ENCODE data around the gene SLC7A11. TPM values are rescaled to one million over a fixed set of nuclear protein-coding genes. Genes with fewer than 3 reads are reported as not detected.
"Not testable (repeated sequence)": the region's sequence is repeated elsewhere in the genome, so short reads cannot be mapped to it uniquely, and the experiment has no call there.

SLC7A11 gene
- total RNA-seq, 1 donor from 2014 or later = 13.7 TPM

- H3K4me1 Mint-ChIP-seq (ENCODE audit: unreplicated experiment) = peaks cover 26% of the 10 kb centered on the region
- H3K27me3 Mint-ChIP-seq = no peaks in the 10 kb centered on the region
- H3K27ac Mint-ChIP-seq = no peak overlapping the region
- TF ChIP-seq CTCF (conservative IDR thresholded peaks at IDR 0.05) = no peak
- DNase-seq (ENCODE audit: extremely low spot score, unreplicated experiment) = no peak
- no peaks in the 10 kb centered on the region for H3K9me3 Mint-ChIP-seq
- H3K4me3 Mint-ChIP-seq = no peak overlapping the region
- H3K36me3 Mint-ChIP-seq = peaks cover 9% of the 10 kb centered on the region
These were observed 18.8 kb downstream of the SLC7A11 start for GRCh38 chr4:138223231-138223910.

DNA sequence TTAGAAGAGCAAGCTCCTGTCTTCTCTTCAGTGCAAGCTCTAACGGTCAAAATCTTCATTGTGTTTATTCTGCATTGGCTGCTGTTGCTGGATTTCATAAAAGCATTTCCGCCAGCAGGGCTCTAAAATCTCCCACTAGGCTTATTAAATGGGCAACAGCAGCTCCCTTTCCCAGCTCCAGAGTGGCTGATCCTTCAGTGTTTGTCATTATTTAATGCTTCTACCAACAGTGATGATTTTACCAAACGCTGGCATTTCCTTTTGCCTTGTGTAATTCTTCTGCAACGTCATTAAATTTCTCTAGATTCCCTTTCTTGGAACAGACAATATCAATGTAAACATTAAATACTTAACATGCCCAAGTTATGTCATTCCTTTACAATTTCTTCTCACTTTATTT, 20.1 kb downstream of the SLC7A11 start:
- Mint-ChIP-seq H3K4me3 (no peak overlapping the region), H3K4me1 (ENCODE audit: unreplicated experiment) (peaks cover 30% of the 10 kb centered on the region), H3K27ac (no peak overlapping the region), H3K27me3 (no peaks in the 10 kb centered on the region), H3K36me3 (peaks cover 10% of the 10 kb centered on the region), H3K9me3 (no peaks in the 10 kb centered on the region)
- no peak for DNase-seq (ENCODE audit: extremely low spot score, unreplicated experiment)
- peak; percentile 34 for TF ChIP-seq CTCF (conservative IDR thresholded peaks at IDR 0.05)

GRCh38 chr4:138218976-138219375, 23.2 kb downstream of the SLC7A11 start:
- TF ChIP-seq CTCF (conservative IDR thresholded peaks at IDR 0.05) = no peak
- H3K27ac Mint-ChIP-seq = no peak overlapping the region
- H3K9me3 Mint-ChIP-seq = no peaks in the 10 kb centered on the region
- H3K27me3 Mint-ChIP-seq = no peaks in the 10 kb centered on the region
- H3K4me1 Mint-ChIP-seq (ENCODE audit: unreplicated experiment) = peaks cover 43% of the 10 kb centered on the region
- H3K36me3 Mint-ChIP-seq = peaks cover 17% of the 10 kb centered on the region
- no peak overlapping the region for H3K4me3 Mint-ChIP-seq
- DNase-seq (ENCODE audit: extremely low spot score, unreplicated experiment) = no peak

- Mint-ChIP-seq H3K27me3 (no peaks in the 10 kb centered on the region), H3K36me3 (peaks cover 17% of the 10 kb centered on the region), H3K27ac (peak overlapping the region; percentile 55), H3K4me3 (no peak overlapping the region), H3K9me3 (no peaks in the 10 kb centered on the region), H3K4me1 (ENCODE audit: unreplicated experiment) (peaks cover 33% of the 10 kb centered on the region)
- no peak for TF ChIP-seq CTCF (conservative IDR thresholded peaks at IDR 0.05)
- no peak for DNase-seq (ENCODE audit: extremely low spot score, unreplicated experiment)
These were observed 24.6 kb downstream of the SLC7A11 start for GRCh38 chr4:138217567-138217966.

DNA sequence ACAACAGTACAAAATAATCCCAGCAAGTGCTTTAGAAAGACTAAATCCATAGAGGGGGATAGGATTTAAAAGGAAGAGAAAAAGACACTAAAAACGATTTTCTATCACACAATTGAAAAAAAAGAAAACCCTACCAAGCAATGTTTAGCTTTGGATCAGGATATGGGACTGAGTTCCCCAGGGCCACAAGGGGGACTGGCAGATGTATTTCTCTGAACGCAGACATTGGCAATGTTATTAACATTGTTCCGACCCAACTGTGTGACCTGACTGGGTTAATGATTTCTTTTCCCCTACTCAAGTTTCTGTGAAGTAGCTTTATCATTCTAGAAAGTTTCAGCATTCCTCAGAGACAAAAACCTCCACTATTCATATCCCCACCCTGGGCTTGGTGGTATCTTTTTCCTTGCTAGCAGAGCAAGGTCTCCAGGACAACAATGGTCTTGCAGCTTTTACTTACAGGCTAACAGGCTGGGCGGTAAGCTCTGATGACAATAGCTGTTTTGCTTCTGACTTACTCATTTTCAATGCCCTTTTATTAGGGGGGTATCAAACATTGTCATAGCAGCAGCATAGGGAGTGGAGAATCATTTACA, 25.8 kb downstream of the SLC7A11 start:
- Mint-ChIP-seq H3K9me3 (no peaks in the 10 kb centered on the region), H3K4me1 (ENCODE audit: unreplicated experiment) (peaks cover 27% of the 10 kb centered on the region), H3K27ac (peak overlapping the region; percentile 20), H3K36me3 (peaks cover 17% of the 10 kb centered on the region), H3K27me3 (no peaks in the 10 kb centered on the region), H3K4me3 (no peak overlapping the region)
- DNase-seq (ENCODE audit: extremely low spot score, unreplicated experiment) = no peak
- peak; percentile 61 for TF ChIP-seq CTCF (conservative IDR thresholded peaks at IDR 0.05)

DNA sequence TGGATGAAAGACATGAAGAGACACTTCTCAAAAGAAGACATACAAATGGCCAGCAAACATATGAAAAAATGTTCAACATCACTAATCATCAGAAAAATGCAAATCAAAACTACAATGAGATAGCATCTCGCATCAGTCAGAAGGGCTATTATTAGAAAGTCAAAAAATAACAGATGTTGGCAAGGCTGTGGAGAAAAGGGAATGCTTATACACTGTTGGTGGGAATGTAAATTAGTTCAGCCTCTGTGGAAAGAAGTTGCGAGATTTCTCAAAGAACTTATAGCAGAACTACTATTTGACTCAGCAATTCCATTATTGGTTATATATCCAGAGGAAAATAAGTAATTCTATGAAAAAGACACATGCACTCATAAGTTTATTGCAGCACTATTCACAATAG, 31.6 kb downstream of the SLC7A11 start:
- H3K27ac Mint-ChIP-seq; H3K27me3 Mint-ChIP-seq; H3K4me1 Mint-ChIP-seq (ENCODE audit: unreplicated experiment); H3K36me3 Mint-ChIP-seq; H3K9me3 Mint-ChIP-seq; DNase-seq (ENCODE audit: extremely low spot score, unreplicated experiment); H3K4me3 Mint-ChIP-seq: not testable (repeated sequence)
